Ovary (tissue), 9 donors: Measurements from ENCODE around the gene GLP1R. TPM values are rescaled to one million over a fixed set of nuclear protein-coding genes. Genes with fewer than 3 reads are reported as not detected.

Experiments used
- DNase-seq, 5 donors: peaks; one replicate each; pipeline ENCODE4 v3.0.0-alpha.2; 2019 to 2020
- H3K27ac ChIP-seq, 2 donors: fragments of 200-600 bp; one replicate each; pipeline versions ENCODE4 v1.5.1 to v1.8.0; 2019 to 2022
- H3K27me3 ChIP-seq: fragments of 200-600 bp; one replicate; pipeline ENCODE4 v1.8.0; 2022
- H3K36me3 ChIP-seq: fragments of 200-600 bp; sonication (generic); one replicate; pipeline ENCODE4 v1.5.1; 2019
- H3K4me1 ChIP-seq: one replicate; pipeline ENCODE4 v1.8.1; 2013; ENCODE audit warnings: mild to moderate bottlenecking, moderate library complexity; ENCODE audit not compliant: insufficient read depth
- H3K4me3 ChIP-seq: fragments of 200-600 bp; sonication (generic); one replicate; pipeline ENCODE4 v1.5.1; 2017
- H3K9me3 ChIP-seq, 2 donors: fragments of 200-600 bp in 1 of 2; sonication (generic) in 1 of 2; one replicate each; pipeline versions ENCODE4 v1.5.1 to v1.8.1; 2013 to 2019; ENCODE audit warnings: mild to moderate bottlenecking in 1 of 2, moderate library complexity in 1 of 2
- CTCF ChIP-seq, 3 donors: fragments of 450-650 bp in 2 of 3; fragments of 200-600 bp in 1 of 3; IDR thresholded peaks; one replicate each; pipeline versions ENCODE4 v1.5.1 to v1.8.0; 2016 to 2022; ENCODE audit warnings: antibody characterized with exemption in 3 of 3, mild to moderate bottlenecking in 1 of 3
- EP300 ChIP-seq: sonication (generic); formaldehyde crosslinking; IDR thresholded peaks from one replicate; pipeline ENCODE4 v1.6.1; 2017; ENCODE audit warnings: antibody characterized with exemption
- POLR2A ChIP-seq: fragments of 450-650 bp; IDR thresholded peaks from one replicate; pipeline ENCODE4 v1.6.1; 2017; ENCODE audit warnings: antibody characterized with exemption, mild to moderate bottlenecking, moderate library complexity
- WGBS, 3 donors: extraction: QIAGEN DNeasy Blood & Tissue Kit in 1 of 3; methylation state at CpG; one replicate each; pipeline versions ENCODE4 v1.1.5 to v1.1.7; 2013 to 2017; 5-methylcytosine and 5-hydroxymethylcytosine counted together
- intact Hi-C, 4 donors: fragments of 100-400 bp; cut with DNase I; formaldehyde crosslinking; loops; one replicate each; pipeline versions ENCODE4 v1.11.0 to v1.15.1; 2022 to 2023
- polyA plus RNA-seq, 2 donors: library from polyadenylated mRNA; stranded (reverse); fragments of 200-250 nt in 1 of 2; fragments of 350-450 nt in 1 of 2; fragmentation: Illumina TruSeq in 1 of 2; extraction: RNeasy Lipid Tissue Mini Kit (QIAGEN cat#74804) in 1 of 2; gene quantifications; one replicate each; pipeline ENCODE4 v1.2.3, GENCODE V29; 2013 to 2014
- total RNA-seq, 7 donors: library from RNA; depleted of rRNA in 2 of 7; stranded (reverse); fragments of >200 nt in 2 of 7; fragmentation: NEBNext Ultra II Directional in 3 of 7; extraction: Animal tissue kit (Norgen Biotek cat#: 25700) in 3 of 7; gene quantifications; one replicate each; pipeline versions ENCODE4 v1.1.0 to v1.2.4, GENCODE V29; 2016 to 2023
- donor health status: DM: no; HTN: no; CAD: no; lungs with moderate emphysema.
- donor health status: DM: no; HTN: no; CAD: no.
- donor health status: Bipolar disorder and iron deficiency.
- donor health status: DM: yes; HTN: yes; CAD: no.
- donor health status: DM: no; HTN: no; CAD: no.
- donor health status: DM: yes; HTN: yes; CAD: no.

The GLP1R gene
- total and polyA plus RNA-seq, 9 donors, result 0.08 TPM; not detected in 8

GRCh38 chr6:39086711-39087110, 38.1 kb downstream of the GLP1R start:
- intact Hi-C loops, result no loop called here
- DNase-seq, result no peak
- no peaks in the 10 kb centered on the region for H3K27me3 ChIP-seq
- no peaks in the 10 kb centered on the region for H3K36me3 ChIP-seq
- no peaks in the 10 kb centered on the region for H3K9me3 ChIP-seq
- 54 to 58% (median 57%) methylated on average over 6 of the region's 6 CpGs for WGBS, 3 donors
- no peak overlapping the region for H3K27ac ChIP-seq
- TF ChIP-seq POLR2A (no peak), EP300 (no peak), CTCF (IDR thresholded peaks at IDR 0.05) (no peak)
- no peaks in the 10 kb centered on the region for H3K4me1 ChIP-seq
- no peak overlapping the region for H3K4me3 ChIP-seq

GRCh38 chr6:39087197-39087596, 38.6 kb downstream of the GLP1R start:
- no peak overlapping the region for H3K27ac ChIP-seq
- 57 to 58% (median 58%) methylated on average over 7 of the region's 7 CpGs for WGBS, 3 donors
- intact Hi-C loops, result no loop called here
- TF ChIP-seq POLR2A, result no peak
- no peak for TF ChIP-seq CTCF (IDR thresholded peaks at IDR 0.05)
- TF ChIP-seq EP300, result no peak
- no peaks in the 10 kb centered on the region for H3K36me3 ChIP-seq
- H3K9me3 ChIP-seq, result no peaks in the 10 kb centered on the region
- no peaks in the 10 kb centered on the region for H3K27me3 ChIP-seq
- no peak overlapping the region for H3K4me3 ChIP-seq
- no peak for DNase-seq
- no peaks in the 10 kb centered on the region for H3K4me1 ChIP-seq

GRCh38 chr6:39088331-39088730, 39.8 kb downstream of the GLP1R start:
- intact Hi-C loops, result no loop called here
- 1 to 3% (median 2%) methylated on average over 4 of the region's 4 CpGs for WGBS, 3 donors
- Histone ChIP-seq H3K27me3 (no peaks in the 10 kb centered on the region), H3K4me3 (no peak overlapping the region), H3K4me1 (no peaks in the 10 kb centered on the region), H3K36me3 (no peaks in the 10 kb centered on the region), H3K27ac (no peak overlapping the region), H3K9me3 (no peaks in the 10 kb centered on the region)
- no peak for TF ChIP-seq CTCF (IDR thresholded peaks at IDR 0.05)
- TF ChIP-seq EP300, result no peak
- no peak for TF ChIP-seq POLR2A
- DNase-seq, result peak in 1 of 5 donors; percentile 30

- H3K4me1 ChIP-seq, result no peaks in the 10 kb centered on the region
- H3K9me3 ChIP-seq, result no peaks in the 10 kb centered on the region
- no peak for DNase-seq
- intact Hi-C loops, result no loop called here
- H3K27me3 ChIP-seq, result no peaks in the 10 kb centered on the region
- no peak overlapping the region for H3K4me3 ChIP-seq
- no peak for TF ChIP-seq CTCF (IDR thresholded peaks at IDR 0.05)
- no peak for TF ChIP-seq POLR2A
- TF ChIP-seq EP300, result no peak
- 74 to 86% (median 84%) methylated on average over 4 of the region's 4 CpGs for WGBS, 3 donors
- no peak overlapping the region for H3K27ac ChIP-seq
- no peaks in the 10 kb centered on the region for H3K36me3 ChIP-seq
These were observed 41.5 kb downstream of the GLP1R start for GRCh38 chr6:39090036-39090435.

GRCh38 chr6:39091220-39091619, 42.6 kb downstream of the GLP1R start:
- Histone ChIP-seq H3K4me3 (no peak overlapping the region), H3K27ac (no peak overlapping the region), H3K27me3 (no peaks in the 10 kb centered on the region), H3K4me1 (no peaks in the 10 kb centered on the region), H3K9me3 (no peaks in the 10 kb centered on the region), H3K36me3 (no peaks in the 10 kb centered on the region)
- 75 to 83% (median 79%) methylated on average over 7 of the region's 7 CpGs for WGBS, 3 donors
- TF ChIP-seq POLR2A (no peak), CTCF (IDR thresholded peaks at IDR 0.05) (no peak), EP300 (no peak)
- DNase-seq, result no peak
- intact Hi-C loops, result no loop called here
